Mononuclear cell (primary cell): Measurements from ENCODE around the gene RUFY1. TPM values are rescaled to one million over a fixed set of nuclear protein-coding genes. Genes with fewer than 3 reads are reported as not detected.
"Not testable (repeated sequence)": the region's sequence is repeated elsewhere in the genome, so short reads cannot be mapped to it uniquely, and the experiment has no call there.

Source experiments
- H3K27me3 ChIP-seq: 2 replicates; pipeline ENCODE4 v1.6.0; 2011; ENCODE audit warnings: low read length, control low read depth; ENCODE audit not compliant: insufficient read depth
- H3K4me1 ChIP-seq: 2 replicates; pipeline ENCODE4 v1.5.1; 2011; ENCODE audit warnings: mild to moderate bottlenecking, low read length, control low read depth; ENCODE audit not compliant: insufficient read depth
- H3K4me3 ChIP-seq: 2 replicates; pipeline ENCODE4 v1.5.1; 2011; ENCODE audit warnings: mild to moderate bottlenecking, low read length, moderate library complexity
- H3K9me3 ChIP-seq: 2 replicates; pipeline ENCODE4 v1.5.1; 2011; ENCODE audit warnings: low read depth, mild to moderate bottlenecking, control low read depth, low read length
- total RNA-seq: library from RNA; depleted of rRNA; stranded (reverse); fragments of >200 nt; gene quantifications from one replicate; pipeline ENCODE4 v1.2.3, GENCODE V29; 2012

RUFY1 gene
- total RNA-seq, 1 donor, result 68.8 TPM

GRCh38 chr5:179519416-179520070 is 30.8 kb upstream of the RUFY1 start:
- H3K27me3 ChIP-seq, H3K4me1 ChIP-seq, H3K9me3 ChIP-seq, H3K4me3 ChIP-seq: not testable (repeated sequence)

- H3K27me3 ChIP-seq, H3K4me1 ChIP-seq, H3K9me3 ChIP-seq, H3K4me3 ChIP-seq: not testable (repeated sequence)
Observed at GRCh38 chr5:179522107-179522506, 28.2 kb upstream of the RUFY1 start.

- Histone ChIP-seq H3K9me3 (no peaks in the 10 kb centered on the region), H3K4me1 (peaks cover 12% of the 10 kb centered on the region), H3K4me3 (no peak overlapping the region), H3K27me3 (no peaks in the 10 kb centered on the region)
Observed at GRCh38 chr5:179526978-179527377, 23.4 kb upstream of the RUFY1 start.

GRCh38 chr5:179530069-179530998 is 20.0 kb upstream of the RUFY1 start:
- peak overlapping the region; percentile 49 for H3K4me3 ChIP-seq
- no peaks in the 10 kb centered on the region for H3K9me3 ChIP-seq
- no peaks in the 10 kb centered on the region for H3K27me3 ChIP-seq
- H3K4me1 ChIP-seq, result peaks cover 24% of the 10 kb centered on the region

- Histone ChIP-seq H3K9me3 (no peaks in the 10 kb centered on the region), H3K4me1 (peaks cover 24% of the 10 kb centered on the region), H3K4me3 (no peak overlapping the region), H3K27me3 (no peaks in the 10 kb centered on the region)
Observed at GRCh38 chr5:179533024-179533423, 17.3 kb upstream of the RUFY1 start.

DNA sequence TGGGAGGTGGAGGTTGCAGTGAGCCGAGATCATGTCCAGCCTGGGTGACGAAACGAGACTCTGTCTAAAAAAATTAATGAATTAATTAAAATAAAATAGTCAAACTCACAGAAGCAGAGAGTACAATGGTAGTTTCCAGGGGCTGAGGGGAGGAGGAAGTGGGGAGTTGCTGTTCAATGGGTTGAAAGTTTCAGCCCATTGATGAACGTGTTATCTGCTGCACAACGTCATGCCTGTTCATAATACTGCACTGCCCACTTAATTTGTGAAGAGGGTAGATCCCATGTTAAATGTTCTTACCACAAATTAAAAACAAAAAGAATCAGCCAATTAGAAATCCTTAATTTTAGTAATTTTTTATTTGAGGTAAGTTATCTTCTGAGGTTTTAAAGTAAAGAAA is 16.4 kb upstream of the RUFY1 start:
- peaks cover 24% of the 10 kb centered on the region for H3K4me1 ChIP-seq
- no peaks in the 10 kb centered on the region for H3K27me3 ChIP-seq
- no peaks in the 10 kb centered on the region for H3K9me3 ChIP-seq
- H3K4me3 ChIP-seq, result no peak overlapping the region

- no peaks in the 10 kb centered on the region for H3K27me3 ChIP-seq
- H3K4me3 ChIP-seq, result peak overlapping the region; percentile 12
- no peaks in the 10 kb centered on the region for H3K9me3 ChIP-seq
- peaks cover 24% of the 10 kb centered on the region for H3K4me1 ChIP-seq
Observed at GRCh38 chr5:179534431-179534830, 15.9 kb upstream of the RUFY1 start.

DNA sequence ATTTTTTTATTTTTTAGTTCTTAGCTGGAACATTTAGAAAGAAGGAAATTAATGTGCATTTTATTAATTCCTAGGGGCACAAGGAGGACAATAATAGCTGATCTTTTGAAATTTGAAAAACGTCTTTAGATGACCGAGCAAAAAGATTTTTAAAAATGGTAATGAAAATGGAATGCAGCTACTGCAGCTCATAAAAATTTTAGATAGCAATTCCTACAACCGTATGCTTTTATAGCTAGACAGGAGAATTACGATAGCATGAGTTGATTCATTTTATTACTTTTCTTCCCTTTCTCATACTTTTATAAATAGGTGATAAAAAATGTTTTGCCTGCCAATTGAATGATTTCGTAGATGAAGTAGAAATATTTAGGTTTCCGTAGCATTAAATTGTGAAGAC is 13.7 kb upstream of the RUFY1 start:
- Histone ChIP-seq H3K4me1 (peaks cover 11% of the 10 kb centered on the region), H3K27me3 (no peaks in the 10 kb centered on the region), H3K4me3 (no peak overlapping the region), H3K9me3 (no peaks in the 10 kb centered on the region)

DNA sequence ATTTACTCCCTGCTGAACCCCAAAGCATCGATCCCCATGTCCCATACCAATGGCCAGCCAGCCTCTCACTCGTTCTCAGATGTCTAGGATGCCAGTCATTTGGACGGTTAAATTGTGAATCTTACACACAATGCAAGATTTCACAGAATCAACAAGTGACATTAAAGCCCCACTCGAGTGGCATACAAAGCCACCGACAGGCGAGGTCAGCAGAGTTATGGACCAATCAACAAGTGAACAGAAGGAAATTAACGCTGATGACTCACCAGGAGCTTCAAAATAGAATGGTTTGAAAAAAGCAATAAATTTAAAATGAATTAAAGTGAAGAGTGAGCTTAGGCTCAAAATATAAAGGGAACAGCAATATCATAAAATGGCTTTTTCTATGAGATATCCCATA is 8.2 kb upstream of the RUFY1 start:
- no peak overlapping the region for H3K4me3 ChIP-seq
- peaks cover 13% of the 10 kb centered on the region for H3K4me1 ChIP-seq
- H3K9me3 ChIP-seq, result no peaks in the 10 kb centered on the region
- no peaks in the 10 kb centered on the region for H3K27me3 ChIP-seq

DNA sequence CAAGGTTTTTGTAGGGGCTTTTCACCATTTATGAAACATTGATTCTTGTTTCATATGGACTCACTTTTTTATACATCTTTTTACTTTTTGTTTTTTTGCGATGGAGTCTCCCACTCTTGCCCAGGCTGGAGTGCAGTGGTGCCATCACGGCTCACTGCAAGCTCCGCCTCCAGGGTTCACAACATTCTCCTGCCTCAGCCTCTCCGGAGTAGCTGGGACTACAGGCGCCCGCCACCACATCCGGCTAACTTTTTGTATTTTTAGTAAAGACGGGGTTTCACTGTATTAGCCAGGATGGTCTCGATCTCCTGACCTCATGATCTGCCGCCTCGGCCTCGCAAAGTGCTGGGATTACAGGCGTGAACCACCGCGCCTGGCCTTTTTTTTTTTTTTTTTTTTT is 7.1 kb upstream of the RUFY1 start:
- H3K4me1 ChIP-seq, result peaks cover 13% of the 10 kb centered on the region
- not testable (repeated sequence) for H3K4me3 ChIP-seq, H3K27me3 ChIP-seq, H3K9me3 ChIP-seq

GRCh38 chr5:179553006-179553405 is 2.7 kb downstream of the RUFY1 start:
- Histone ChIP-seq H3K27me3 (no peaks in the 10 kb centered on the region), H3K4me1 (peaks cover 41% of the 10 kb centered on the region), H3K4me3 (no peak overlapping the region), H3K9me3 (no peaks in the 10 kb centered on the region)

DNA sequence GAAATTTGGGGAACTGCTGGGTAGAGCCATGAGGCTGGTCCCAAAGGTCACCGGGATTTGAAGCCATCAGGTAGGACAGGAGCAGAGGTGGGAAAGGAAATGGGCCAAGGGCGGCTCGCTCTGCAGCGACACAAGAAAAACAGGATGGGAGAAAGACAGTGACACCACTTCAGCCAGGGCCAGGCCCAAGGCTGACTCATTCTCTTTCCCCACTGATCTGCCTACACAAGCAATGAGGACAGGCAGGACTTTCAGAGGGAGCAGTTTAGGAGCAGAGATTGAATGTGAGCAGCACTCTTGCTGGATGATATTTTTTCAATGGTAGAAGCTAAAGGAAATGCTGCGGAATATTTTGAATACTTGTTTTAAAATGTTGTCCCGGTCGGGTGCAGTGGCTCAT is 3.5 kb downstream of the RUFY1 start:
- Histone ChIP-seq H3K9me3 (no peaks in the 10 kb centered on the region), H3K4me1 (peaks cover 43% of the 10 kb centered on the region), H3K27me3 (no peaks in the 10 kb centered on the region), H3K4me3 (no peak overlapping the region)

GRCh38 chr5:179554981-179555380 is 4.6 kb downstream of the RUFY1 start:
- Histone ChIP-seq H3K27me3 (no peaks in the 10 kb centered on the region), H3K4me1 (peaks cover 42% of the 10 kb centered on the region), H3K9me3 (no peaks in the 10 kb centered on the region), H3K4me3 (no peak overlapping the region)

DNA sequence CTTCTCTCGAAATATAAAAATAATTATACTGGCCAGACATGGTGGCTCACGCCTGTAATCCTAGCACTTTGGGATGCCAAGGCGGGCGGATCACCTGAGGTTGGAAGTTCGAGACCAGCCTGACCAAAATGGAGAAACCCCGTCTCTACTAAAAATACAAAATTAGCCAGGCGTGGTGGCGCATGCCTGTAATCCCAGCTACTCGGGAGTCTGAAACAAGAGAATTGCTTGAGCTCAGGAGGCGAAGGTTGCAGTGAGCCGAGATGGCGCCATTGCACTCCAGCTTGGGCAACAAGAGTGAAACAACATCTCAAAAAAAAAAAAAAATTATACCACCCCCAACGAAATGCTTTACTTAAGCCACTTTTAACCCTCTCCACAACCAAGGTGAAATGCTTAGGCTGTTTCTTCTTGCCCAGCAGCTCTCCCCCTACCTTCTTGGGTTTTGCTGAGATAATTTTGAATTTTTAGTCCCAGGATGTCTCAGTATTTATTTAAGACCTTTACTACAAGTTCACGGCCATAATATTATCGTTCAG is 8.0 kb downstream of the RUFY1 start:
- H3K4me1 ChIP-seq, result peaks cover 21% of the 10 kb centered on the region
- H3K9me3 ChIP-seq, H3K27me3 ChIP-seq, H3K4me3 ChIP-seq: not testable (repeated sequence)

GRCh38 chr5:179558932-179559283 is 8.6 kb downstream of the RUFY1 start:
- Histone ChIP-seq H3K4me3 (peak overlapping the region; percentile 54), H3K4me1 (peaks cover 15% of the 10 kb centered on the region), H3K9me3 (no peaks in the 10 kb centered on the region), H3K27me3 (no peaks in the 10 kb centered on the region)
